Measurements from ENCODE around the gene MEIS1. TPM values are rescaled to one million over a fixed set of nuclear protein-coding genes. Genes with fewer than 3 reads are reported as not detected.

Gene MEIS1
- total RNA-seq, 3 donors from 2014 or later: 23.0 to 37.9 (median 37.0) TPM

DNA sequence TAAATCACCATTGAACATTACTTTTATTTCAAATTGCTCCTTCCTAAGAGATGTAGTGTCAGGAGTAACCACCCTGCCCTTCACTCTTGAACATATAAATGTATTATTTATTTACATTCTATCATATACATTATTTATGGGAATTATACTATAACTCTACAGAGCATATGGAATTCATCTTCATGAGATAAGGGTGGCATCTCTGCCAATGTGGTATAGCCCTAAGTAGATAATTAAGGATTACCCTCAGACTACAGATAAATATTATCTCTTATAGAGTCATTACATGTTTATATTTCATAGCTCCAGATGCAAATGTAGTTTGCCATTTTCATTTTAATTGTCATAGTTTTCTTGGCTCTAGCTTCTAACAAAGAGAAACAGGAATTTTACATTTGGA, 17.3 kb downstream of the MEIS1 start:
- no peaks in the 10 kb centered on the region for H3K36me3 ChIP-seq

DNA sequence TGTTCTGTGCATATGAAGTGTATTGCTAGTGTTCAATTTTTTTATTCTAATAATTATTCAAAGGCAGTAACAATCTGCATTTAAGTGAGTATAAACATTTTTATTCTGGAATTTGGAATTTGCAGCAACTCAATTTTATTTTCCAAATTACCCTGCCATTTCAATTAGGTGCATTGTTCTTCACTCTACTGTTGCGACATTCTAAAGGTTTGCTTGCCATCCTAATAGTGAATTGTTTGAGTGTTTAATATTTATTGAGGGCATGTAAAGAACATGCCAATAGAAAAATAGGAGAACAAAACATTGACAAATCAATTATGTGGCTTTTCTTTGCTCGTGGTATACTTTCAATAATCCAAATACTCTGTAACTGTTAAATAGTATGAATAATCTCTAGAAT, 18.0 kb downstream of the MEIS1 start:
- TF ChIP-seq, protein P1, sequence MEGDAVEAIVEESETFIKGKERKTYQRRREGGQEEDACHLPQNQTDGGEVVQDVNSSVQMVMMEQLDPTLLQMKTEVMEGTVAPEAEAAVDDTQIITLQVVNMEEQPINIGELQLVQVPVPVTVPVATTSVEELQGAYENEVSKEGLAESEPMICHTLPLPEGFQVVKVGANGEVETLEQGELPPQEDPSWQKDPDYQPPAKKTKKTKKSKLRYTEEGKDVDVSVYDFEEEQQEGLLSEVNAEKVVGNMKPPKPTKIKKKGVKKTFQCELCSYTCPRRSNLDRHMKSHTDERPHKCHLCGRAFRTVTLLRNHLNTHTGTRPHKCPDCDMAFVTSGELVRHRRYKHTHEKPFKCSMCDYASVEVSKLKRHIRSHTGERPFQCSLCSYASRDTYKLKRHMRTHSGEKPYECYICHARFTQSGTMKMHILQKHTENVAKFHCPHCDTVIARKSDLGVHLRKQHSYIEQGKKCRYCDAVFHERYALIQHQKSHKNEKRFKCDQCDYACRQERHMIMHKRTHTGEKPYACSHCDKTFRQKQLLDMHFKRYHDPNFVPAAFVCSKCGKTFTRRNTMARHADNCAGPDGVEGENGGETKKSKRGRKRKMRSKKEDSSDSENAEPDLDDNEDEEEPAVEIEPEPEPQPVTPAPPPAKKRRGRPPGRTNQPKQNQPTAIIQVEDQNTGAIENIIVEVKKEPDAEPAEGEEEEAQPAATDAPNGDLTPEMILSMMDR (IDR thresholded peaks at IDR 0.05): no peak
- no peak for TF ChIP-seq POLR2AphosphoS5 (IDR thresholded peaks at IDR 0.05)
- no peak for TF ChIP-seq POLR2A (IDR thresholded peaks at IDR 0.05)
- no peak overlapping the region for H3K4me3 ChIP-seq
- H3K9me3 ChIP-seq: no peaks in the 10 kb centered on the region
- no peaks in the 10 kb centered on the region for H3K4me1 ChIP-seq
- no peaks in the 10 kb centered on the region for H3K36me3 ChIP-seq
- H3K27ac ChIP-seq: no peak overlapping the region
- H3K27me3 ChIP-seq: no peaks in the 10 kb centered on the region
- intact Hi-C loops (cut with DNase I; ENCODE audit: low total_unique reads): no loop called here
- DNase-seq (ENCODE audit: low spot score in 2 of 2): no peak

More for the DNA sequence above, 17.3 kb downstream of the MEIS1 start:
- no peak for DNase-seq (ENCODE audit: low spot score in 2 of 2)
- intact Hi-C loops (cut with DNase I; ENCODE audit: low total_unique reads): no loop called here
- no peaks in the 10 kb centered on the region for H3K4me1 ChIP-seq
- no peaks in the 10 kb centered on the region for H3K27me3 ChIP-seq
- no peak for TF ChIP-seq POLR2A (IDR thresholded peaks at IDR 0.05)
- TF ChIP-seq, protein P1 (IDR thresholded peaks at IDR 0.05): no peak
- H3K4me3 ChIP-seq: no peak overlapping the region
- no peak overlapping the region for H3K27ac ChIP-seq
- H3K9me3 ChIP-seq: no peaks in the 10 kb centered on the region

GRCh38 chr2:66455490-66455889, 20.6 kb downstream of the MEIS1 start:
- Histone ChIP-seq H3K27ac (no peak overlapping the region), H3K36me3 (no peaks in the 10 kb centered on the region), H3K9me3 (no peaks in the 10 kb centered on the region), H3K4me1 (no peaks in the 10 kb centered on the region), H3K4me3 (no peak overlapping the region), H3K27me3 (no peaks in the 10 kb centered on the region)
- DNase-seq (ENCODE audit: low spot score in 2 of 2): no peak
- TF ChIP-seq, protein P1 (IDR thresholded peaks at IDR 0.05): no peak
- TF ChIP-seq POLR2AphosphoS5 (IDR thresholded peaks at IDR 0.05): no peak
- TF ChIP-seq POLR2A (IDR thresholded peaks at IDR 0.05): no peak
- intact Hi-C loops (cut with DNase I; ENCODE audit: low total_unique reads): no loop called here

DNA sequence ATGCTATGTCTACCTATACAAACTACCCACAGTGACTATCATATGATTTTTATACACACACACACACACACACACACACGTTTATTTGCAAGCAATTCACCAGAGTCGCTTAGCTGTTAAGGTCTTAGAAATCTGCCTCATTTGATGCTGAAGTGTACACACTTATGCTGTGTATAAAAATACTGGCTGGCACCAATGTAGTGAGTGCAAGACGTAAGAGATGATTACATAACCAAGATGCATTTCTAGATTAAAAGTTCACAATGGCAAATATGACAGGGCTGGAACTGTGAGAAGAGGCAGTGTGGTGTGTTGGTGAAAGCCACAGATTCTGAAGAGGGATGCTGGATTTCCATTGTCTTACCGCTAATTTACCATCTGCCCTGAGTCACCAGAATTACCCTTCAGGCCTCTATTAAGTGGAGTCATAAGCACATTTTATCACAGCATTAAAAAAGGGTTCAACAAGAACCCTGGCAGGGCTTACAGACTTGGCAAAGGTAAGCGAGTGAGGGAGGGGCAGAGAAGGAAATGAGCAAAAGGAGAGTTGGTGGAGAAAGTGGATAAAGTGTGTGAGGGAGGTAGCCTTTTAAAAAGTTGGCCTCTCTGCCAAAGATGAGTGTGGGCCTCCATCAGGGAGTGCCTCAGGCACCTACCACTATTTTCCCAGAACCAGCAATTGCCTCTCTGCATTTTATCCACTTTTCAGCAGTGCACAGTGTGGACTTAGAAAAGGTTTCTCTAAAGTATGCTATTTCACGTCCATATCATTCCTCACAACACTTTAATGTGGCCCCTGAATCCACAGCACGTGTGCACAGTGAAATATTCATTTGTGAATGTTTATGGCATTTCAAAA, 21.5 kb downstream of the MEIS1 start:
- Histone ChIP-seq H3K36me3 (no peaks in the 10 kb centered on the region), H3K4me1 (no peaks in the 10 kb centered on the region), H3K9me3 (no peaks in the 10 kb centered on the region), H3K27ac (no peak overlapping the region), H3K27me3 (no peaks in the 10 kb centered on the region), H3K4me3 (no peak overlapping the region)
- intact Hi-C loops (cut with DNase I; ENCODE audit: low total_unique reads): no loop called here
- DNase-seq (ENCODE audit: low spot score in 2 of 2): no peak
- TF ChIP-seq POLR2A (IDR thresholded peaks at IDR 0.05) (no peak), POLR2AphosphoS5 (IDR thresholded peaks at IDR 0.05) (no peak)
- TF ChIP-seq, protein P1 (IDR thresholded peaks at IDR 0.05): no peak

- H3K27ac ChIP-seq: no peak overlapping the region
- no peak for DNase-seq (ENCODE audit: low spot score in 2 of 2)
- H3K4me3 ChIP-seq: no peak overlapping the region
- intact Hi-C loops (cut with DNase I; ENCODE audit: low total_unique reads): no loop called here
- TF ChIP-seq POLR2A (IDR thresholded peaks at IDR 0.05): no peak
- TF ChIP-seq POLR2AphosphoS5 (IDR thresholded peaks at IDR 0.05): no peak
- TF ChIP-seq, protein P1 (IDR thresholded peaks at IDR 0.05): no peak
- H3K4me1 ChIP-seq: no peaks in the 10 kb centered on the region
- H3K9me3 ChIP-seq: no peaks in the 10 kb centered on the region
- no peaks in the 10 kb centered on the region for H3K36me3 ChIP-seq
- no peaks in the 10 kb centered on the region for H3K27me3 ChIP-seq
Observed at GRCh38 chr2:66457545-66457944, 22.6 kb downstream of the MEIS1 start.
